ENCODE measurements around the gene CD300LG.

DNA sequence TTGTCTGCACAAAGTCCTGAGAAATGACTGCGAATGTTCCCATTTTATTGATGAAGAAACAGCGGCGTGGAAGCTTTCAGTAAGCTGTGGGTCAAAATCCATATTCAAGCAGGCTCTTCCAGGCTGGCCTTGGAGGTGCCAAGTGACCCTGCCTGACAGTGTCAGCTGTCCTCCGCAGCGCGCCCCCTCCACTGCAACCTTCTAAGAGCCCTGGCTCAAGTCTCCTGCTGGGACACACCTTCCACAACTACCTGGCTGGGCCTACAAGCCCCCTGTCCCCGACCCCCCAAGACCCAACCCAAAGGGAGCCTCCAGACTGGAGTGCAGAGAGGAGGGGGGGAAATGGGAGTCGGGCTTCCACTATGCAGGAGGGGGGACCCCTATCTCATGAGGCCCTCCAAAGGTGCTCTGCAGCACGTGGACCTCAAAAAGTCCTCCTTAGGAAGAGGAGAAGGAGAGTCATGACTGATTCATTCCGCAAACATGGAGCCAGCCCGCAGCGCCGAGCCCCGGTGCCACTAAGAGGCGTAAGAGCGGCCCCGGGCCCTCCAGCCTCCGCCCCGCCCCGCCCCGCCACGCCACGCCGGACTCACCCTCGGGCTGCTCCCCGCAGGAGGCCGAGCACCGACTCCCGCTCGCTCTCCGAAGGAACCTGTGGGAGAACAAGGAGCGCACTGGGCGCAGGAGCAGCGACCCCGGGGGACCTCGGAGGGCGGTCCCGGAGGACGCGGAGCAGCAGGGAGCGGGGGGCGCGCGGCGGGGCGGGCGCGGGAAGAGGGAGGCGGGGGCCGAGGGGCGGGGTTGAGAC, 14.6 kb upstream of the CD300LG start:
- TF ChIP-seq, protein P1, sequence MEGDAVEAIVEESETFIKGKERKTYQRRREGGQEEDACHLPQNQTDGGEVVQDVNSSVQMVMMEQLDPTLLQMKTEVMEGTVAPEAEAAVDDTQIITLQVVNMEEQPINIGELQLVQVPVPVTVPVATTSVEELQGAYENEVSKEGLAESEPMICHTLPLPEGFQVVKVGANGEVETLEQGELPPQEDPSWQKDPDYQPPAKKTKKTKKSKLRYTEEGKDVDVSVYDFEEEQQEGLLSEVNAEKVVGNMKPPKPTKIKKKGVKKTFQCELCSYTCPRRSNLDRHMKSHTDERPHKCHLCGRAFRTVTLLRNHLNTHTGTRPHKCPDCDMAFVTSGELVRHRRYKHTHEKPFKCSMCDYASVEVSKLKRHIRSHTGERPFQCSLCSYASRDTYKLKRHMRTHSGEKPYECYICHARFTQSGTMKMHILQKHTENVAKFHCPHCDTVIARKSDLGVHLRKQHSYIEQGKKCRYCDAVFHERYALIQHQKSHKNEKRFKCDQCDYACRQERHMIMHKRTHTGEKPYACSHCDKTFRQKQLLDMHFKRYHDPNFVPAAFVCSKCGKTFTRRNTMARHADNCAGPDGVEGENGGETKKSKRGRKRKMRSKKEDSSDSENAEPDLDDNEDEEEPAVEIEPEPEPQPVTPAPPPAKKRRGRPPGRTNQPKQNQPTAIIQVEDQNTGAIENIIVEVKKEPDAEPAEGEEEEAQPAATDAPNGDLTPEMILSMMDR (optimal IDR thresholded peaks at IDR 0.05 in 1 of 3, IDR thresholded peaks at IDR 0.05 in 1 of 3, conservative IDR thresholded peaks at IDR 0.05 in 1 of 3; ENCODE audit: extremely low read depth in 1 of 3, insufficient read depth in 2 of 3, low read length in 3 of 3): no peak
- no peak for TF ChIP-seq EZH2 (IDR thresholded peaks at IDR 0.05; ENCODE audit: low read length)
